SU-DHL-6 (cell line): Measurements from ENCODE around the gene PRCC.

Experiments
- CTCF ChIP-seq: fragments of 200-600 bp; sonication (generic); IDR thresholded peaks from one replicate; pipeline ENCODE4 v1.5.1; 2017; ENCODE audit warnings: antibody characterized with exemption, mild to moderate bottlenecking, low read length, moderate library complexity; ENCODE audit not compliant: insufficient read depth, poor library complexity, severe bottlenecking
- EZH2phosphoT487 ChIP-seq: fragments of 200-600 bp; sonication (generic), shearing (Covaris generic); conservative IDR thresholded peaks from 2 replicates; pipeline ENCODE4 v1.6.1; 2018; ENCODE audit warnings: mild to moderate bottlenecking, antibody characterized with exemption, low read length, moderate library complexity, mixed read lengths

GRCh38 chr1:156765666-156766065, 1.7 kb upstream of the PRCC start:
- no peak for TF ChIP-seq CTCF
- TF ChIP-seq EZH2phosphoT487: no peak
